T-helper 9 cell (primary cell): ENCODE results near the gene SIK1.

ENCODE experiments used
- DNase-seq: peaks from one replicate; pipeline ENCODE4 v3.0.0-alpha.2; 2020

SIK1 gene

GRCh38 chr21:43365611-43366426 lies 61.1 kb downstream of the SIK1 start:
- DNase-seq: no peak

- no peak for DNase-seq
Measured at GRCh38 chr21:43364851-43365424, 62.0 kb downstream of the SIK1 start.
